Left lung (tissue), 10 donors: ENCODE measurements around the gene PNPLA2. TPM values are rescaled to one million over a fixed set of nuclear protein-coding genes. Genes with fewer than 3 reads are reported as not detected.
A peak's percentile ranks its signal among the peaks of the same experiment; 100 is the strongest.

Experiments
- ATAC-seq: fragments of 200-7000 bp; cut with Tn5 transposase; one replicate; pipeline ENCODE4 v1.9.1; 2020; ENCODE audit warnings: moderate library complexity
- DNase-seq, 4 donors: peaks; one replicate each; pipeline ENCODE4 v3.0.0-alpha.2; 2013 to 2020
- H3K27ac ChIP-seq, 2 donors: fragments of 200-600 bp; sonication (generic) in 1 of 2; one replicate each; pipeline versions ENCODE4 v1.5.0 to v1.8.0; 2020 to 2021
- H3K27me3 ChIP-seq, 2 donors: fragments of 200-600 bp; sonication (generic) in 1 of 2; one replicate each; pipeline versions ENCODE4 v1.5.0 to v1.8.0; 2020 to 2021
- H3K36me3 ChIP-seq, 2 donors: fragments of 200-600 bp; sonication (generic) in 1 of 2; one replicate each; pipeline versions ENCODE4 v1.5.0 to v1.8.0; 2020 to 2021
- H3K4me1 ChIP-seq, 2 donors: fragments of 200-600 bp; one replicate each; pipeline ENCODE4 v1.8.0; 2021
- H3K4me3 ChIP-seq, 2 donors: fragments of 200-600 bp; sonication (generic) in 1 of 2; one replicate each; pipeline versions ENCODE4 v1.5.0 to v1.8.0; 2020 to 2021; ENCODE audit warnings: mild to moderate bottlenecking in 1 of 2
- H3K9me3 ChIP-seq, 2 donors: fragments of 200-600 bp; sonication (generic) in 1 of 2; one replicate each; pipeline versions ENCODE4 v1.5.0 to v1.8.0; 2020 to 2021
- intact Hi-C, 2 donors: fragments of 100-400 bp; cut with DNase I; formaldehyde crosslinking; loops; one replicate each; pipeline versions ENCODE4 v1.11.2 to v1.14.2; 2022
- polyA plus RNA-seq, 6 donors: library from polyadenylated mRNA; unstranded; fragments of 120-200 nt; gene quantifications; one replicate each; pipeline ENCODE4 v1.2.1, GENCODE V29; 2013; ENCODE audit not compliant: insufficient read length in 6 of 6
- total RNA-seq, 2 donors: library from RNA; stranded (reverse); fragmentation: NEBNext Ultra II Directional; extraction: Animal tissue kit (Norgen Biotek cat#: 25700); gene quantifications; one replicate each; pipeline ENCODE4 v1.2.1, GENCODE V29; 2021
- TF ChIP-seq, protein P1 (sequence below), 2 donors: fragments of 200-600 bp; sonication (generic) in 1 of 2; IDR thresholded peaks; one replicate each; pipeline versions ENCODE4 v1.5.0 to v1.8.0; 2021; ENCODE audit warnings: antibody characterized with exemption in 2 of 2
- donor health status: DM: no; HTN: yes; CAD: no.
- donor health status: DM: no; HTN: no; CAD: no.

The PNPLA2 gene
- total and polyA plus RNA-seq, 8 donors = 29.9 to 128 (median 40.4) TPM

DNA sequence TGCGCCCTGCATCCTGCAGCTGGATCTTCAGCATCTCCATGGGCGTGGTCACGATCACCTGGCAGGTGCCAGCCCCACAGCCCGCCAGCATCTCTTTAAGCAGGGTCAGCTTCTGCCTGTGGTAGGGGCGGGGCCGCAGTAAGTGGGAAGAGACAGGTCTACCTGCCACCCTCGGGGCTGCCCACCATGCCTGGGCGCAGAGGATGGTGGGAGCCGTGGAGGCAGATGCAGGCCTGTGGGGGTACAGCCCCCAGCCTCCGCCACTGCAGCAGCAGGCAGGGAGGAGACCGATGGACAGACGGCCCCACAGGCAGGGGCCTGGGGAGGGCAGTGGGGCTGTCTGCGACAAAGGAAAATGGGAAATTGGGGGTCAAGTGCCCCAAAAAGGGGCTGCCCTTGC is 25.8 kb upstream of the PNPLA2 start:
- Histone ChIP-seq H3K4me1 (peaks cover 20 to 34% of the 10 kb centered on the region in 2 donors), H3K36me3 (peaks cover 0 to 37% of the 10 kb centered on the region in 2 donors), H3K27ac (no peak overlapping the region), H3K27me3 (peaks cover 0 to 26% of the 10 kb centered on the region in 2 donors), H3K9me3 (no peaks in the 10 kb centered on the region), H3K4me3 (no peak overlapping the region)
- intact Hi-C loops = no loop called here
- TF ChIP-seq, protein P1, sequence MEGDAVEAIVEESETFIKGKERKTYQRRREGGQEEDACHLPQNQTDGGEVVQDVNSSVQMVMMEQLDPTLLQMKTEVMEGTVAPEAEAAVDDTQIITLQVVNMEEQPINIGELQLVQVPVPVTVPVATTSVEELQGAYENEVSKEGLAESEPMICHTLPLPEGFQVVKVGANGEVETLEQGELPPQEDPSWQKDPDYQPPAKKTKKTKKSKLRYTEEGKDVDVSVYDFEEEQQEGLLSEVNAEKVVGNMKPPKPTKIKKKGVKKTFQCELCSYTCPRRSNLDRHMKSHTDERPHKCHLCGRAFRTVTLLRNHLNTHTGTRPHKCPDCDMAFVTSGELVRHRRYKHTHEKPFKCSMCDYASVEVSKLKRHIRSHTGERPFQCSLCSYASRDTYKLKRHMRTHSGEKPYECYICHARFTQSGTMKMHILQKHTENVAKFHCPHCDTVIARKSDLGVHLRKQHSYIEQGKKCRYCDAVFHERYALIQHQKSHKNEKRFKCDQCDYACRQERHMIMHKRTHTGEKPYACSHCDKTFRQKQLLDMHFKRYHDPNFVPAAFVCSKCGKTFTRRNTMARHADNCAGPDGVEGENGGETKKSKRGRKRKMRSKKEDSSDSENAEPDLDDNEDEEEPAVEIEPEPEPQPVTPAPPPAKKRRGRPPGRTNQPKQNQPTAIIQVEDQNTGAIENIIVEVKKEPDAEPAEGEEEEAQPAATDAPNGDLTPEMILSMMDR (IDR thresholded peaks at IDR 0.05) = no peak
- ATAC-seq (no peak), DNase-seq (no peak)

DNA sequence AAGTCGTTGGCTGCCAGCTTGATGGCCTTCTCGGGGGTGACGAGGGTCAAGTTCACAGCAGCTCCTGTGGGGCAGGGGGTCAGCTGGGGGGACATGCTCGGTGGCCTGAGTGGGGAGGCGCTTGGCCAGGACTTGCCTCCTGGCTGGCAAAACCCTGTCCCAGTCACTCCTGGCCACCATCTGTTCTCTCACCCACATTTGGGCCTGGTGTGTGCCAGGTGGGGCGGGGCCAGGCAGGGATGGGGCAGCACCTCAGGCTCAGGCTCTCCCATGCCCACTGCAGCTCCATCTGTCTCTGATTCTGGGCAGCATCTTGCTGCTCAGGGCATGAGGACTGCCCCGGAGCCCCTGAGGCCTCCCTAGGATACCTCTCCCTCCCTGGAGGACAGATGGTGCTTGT is 25.2 kb upstream of the PNPLA2 start:
- H3K27ac ChIP-seq = no peak overlapping the region
- TF ChIP-seq, protein P1 (IDR thresholded peaks at IDR 0.05) = no peak
- intact Hi-C loops = no loop called here
- peaks cover 20 to 38% of the 10 kb centered on the region in 2 donors for H3K4me1 ChIP-seq
- no peak overlapping the region for H3K4me3 ChIP-seq
- no peak for DNase-seq
- peaks cover 0 to 37% of the 10 kb centered on the region in 2 donors for H3K36me3 ChIP-seq
- H3K9me3 ChIP-seq = no peaks in the 10 kb centered on the region
- ATAC-seq = no peak
- peaks cover 0 to 19% of the 10 kb centered on the region in 2 donors for H3K27me3 ChIP-seq

DNA sequence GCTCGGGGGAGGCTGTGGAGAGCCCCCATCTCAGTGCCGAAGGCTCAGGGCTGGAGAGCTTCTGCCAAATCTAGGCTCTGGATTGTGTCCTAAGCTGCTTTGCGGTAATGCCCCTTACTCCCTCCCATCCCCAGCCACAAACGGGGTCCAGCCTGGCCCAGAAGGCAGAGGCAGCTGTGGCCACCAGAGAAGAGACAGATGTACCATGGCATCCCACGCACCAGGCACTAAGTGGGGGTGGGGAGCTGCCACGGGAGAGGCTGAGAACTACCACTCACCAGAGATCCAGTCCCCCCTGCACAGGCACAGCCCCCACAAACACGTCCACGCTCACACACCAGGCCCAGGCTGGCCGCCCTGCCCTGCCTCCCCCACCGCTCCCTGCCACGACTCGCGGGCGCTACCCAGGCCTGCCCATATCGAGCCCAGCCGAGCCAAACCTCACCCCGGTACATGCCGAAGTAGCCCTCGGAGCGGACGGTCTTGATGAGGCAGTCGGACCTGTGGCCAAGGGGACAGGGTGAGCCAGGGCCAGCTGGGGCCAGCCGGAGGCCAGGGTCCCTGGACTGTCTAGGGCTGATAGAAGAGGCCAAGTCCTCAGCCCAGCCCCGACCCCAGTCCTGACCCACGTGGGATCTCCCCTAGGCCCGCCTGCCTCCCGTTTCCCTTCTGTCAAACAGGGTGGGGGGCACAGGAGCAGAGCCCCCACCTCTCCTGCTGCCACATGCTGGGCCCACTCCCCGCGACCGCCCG is 24.5 kb upstream of the PNPLA2 start:
- ATAC-seq = no peak
- no peak overlapping the region for H3K4me3 ChIP-seq
- no peak for DNase-seq

DNA sequence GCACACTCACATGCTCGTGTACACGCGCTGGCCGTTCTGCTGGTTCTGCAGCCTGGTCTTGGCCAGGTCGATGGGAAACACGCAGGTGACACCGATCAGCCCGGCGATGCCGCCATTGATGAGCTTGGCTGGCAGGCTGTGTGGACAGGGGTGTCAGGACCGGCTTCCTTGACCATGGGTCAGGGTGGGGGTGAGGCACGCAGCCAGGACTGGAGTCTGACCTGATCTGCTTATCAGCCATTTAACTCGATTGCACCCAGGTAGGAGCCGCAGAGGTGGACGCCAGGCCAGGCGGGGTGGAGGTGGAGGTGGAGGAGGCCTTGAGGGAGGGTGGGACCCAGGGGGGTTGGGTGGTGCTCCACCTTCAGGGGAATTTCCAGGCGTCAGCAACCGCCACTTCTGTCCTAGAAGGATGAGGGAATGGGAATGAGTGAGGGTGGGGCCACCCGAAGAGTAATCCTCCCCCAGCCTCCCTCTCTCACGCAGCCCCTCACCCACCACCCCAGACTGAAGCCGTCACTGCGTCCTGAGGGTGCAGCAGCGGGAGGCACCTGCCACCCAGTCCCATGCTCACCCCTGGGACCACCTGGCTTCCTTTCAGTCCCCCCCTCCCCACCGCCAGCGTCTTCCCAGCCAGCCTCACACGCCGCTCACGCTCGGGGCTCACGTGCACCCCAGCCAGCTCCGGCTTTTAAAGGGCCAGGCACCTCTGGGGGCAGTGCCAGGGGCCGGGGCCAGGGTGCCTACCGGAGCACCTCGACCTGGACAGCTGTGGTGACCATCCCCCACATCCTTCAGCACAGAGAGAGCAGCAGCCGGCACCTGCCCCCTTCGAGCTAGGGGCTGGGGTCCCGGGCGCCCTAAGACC is 23.7 kb upstream of the PNPLA2 start:
- Histone ChIP-seq H3K36me3 (peaks cover 0 to 42% of the 10 kb centered on the region in 2 donors), H3K4me1 (peaks cover 20 to 42% of the 10 kb centered on the region in 2 donors), H3K27me3 (peaks cover 0 to 5% of the 10 kb centered on the region in 2 donors), H3K9me3 (no peaks in the 10 kb centered on the region), H3K4me3 (peak overlapping the region; percentile 75 to 89), H3K27ac (peak overlapping the region in 1 of 2 donors; percentile 85)
- no peak for DNase-seq
- ATAC-seq = peak; percentile 27
- intact Hi-C loops = no loop called here
- TF ChIP-seq, protein P1 (IDR thresholded peaks at IDR 0.05) = no peak

More for the DNA sequence above, 24.5 kb upstream of the PNPLA2 start:
- intact Hi-C loops = no loop called here
- Histone ChIP-seq H3K4me1 (peaks cover 20 to 42% of the 10 kb centered on the region in 2 donors), H3K9me3 (no peaks in the 10 kb centered on the region), H3K36me3 (peaks cover 0 to 37% of the 10 kb centered on the region in 2 donors), H3K27ac (no peak overlapping the region), H3K27me3 (peaks cover 0 to 13% of the 10 kb centered on the region in 2 donors)
- TF ChIP-seq, protein P1 (IDR thresholded peaks at IDR 0.05) = no peak
